ENCODE results near the gene NFKBIE. TPM values are rescaled to one million over a fixed set of nuclear protein-coding genes. Genes with fewer than 3 reads are reported as not detected.
A peak's percentile ranks its signal among the peaks of the same experiment; 100 is the strongest.

Gene NFKBIE
- total and polyA plus RNA-seq, 2 experiments from 2014 or later, result 14.6 to 25.9 TPM

GRCh38 chr6:44276667-44277640 is 11.6 kb upstream of the NFKBIE start:
- ATAC-seq, result no peak
- no peak overlapping the region for H3K27ac Mint-ChIP-seq
- H3K27me3 Mint-ChIP-seq (ENCODE audit: insufficient read depth, low read depth, poor library complexity), result peaks cover 30% of the 10 kb centered on the region

More at GRCh38 chr6:44276667-44277640, 11.6 kb upstream of the NFKBIE start:
- Histone ChIP-seq H3K36me3 (ENCODE audit: insufficient read depth) (no peaks in the 10 kb centered on the region), H3K9me2 (ENCODE audit: insufficient read depth) (no peaks in the 10 kb centered on the region), H3K4me2 (peak overlapping the region; percentile 71; the same call in 1 of the 2 replicates), H3K27ac (ENCODE audit: low read depth) (no peak overlapping the region), H3K27me3 (ENCODE audit: insufficient read depth) (peaks cover 35% of the 10 kb centered on the region), H3F3A (replicated peaks; ENCODE audit: low read depth) (0 out of 2 replicates have a peak, but pooled peaks cover 8% of the 10 kb centered on the region), H3K4me1 (ENCODE audit: insufficient read depth) (no peaks in the 10 kb centered on the region), H4K20me1 (replicated peaks; ENCODE audit: insufficient read depth) (no peaks in the 10 kb centered on the region), H2AFZ (no peak overlapping the region), H3K4me3 (peak overlapping the region; percentile 42; the same call in 1 of the 2 replicates), H3K79me2 (replicated peaks; ENCODE audit: insufficient read depth) (no peaks in the 10 kb centered on the region)
- peaks cover 9% of the 10 kb centered on the region for H3K4me1 Mint-ChIP-seq
- H3K36me3 Mint-ChIP-seq (ENCODE audit: low read depth), result peaks cover 6% of the 10 kb centered on the region; the same call in 2 of the 3 replicates
- H3K9me3 Mint-ChIP-seq, result no peaks in the 10 kb centered on the region
- TF ChIP-seq, protein P1, sequence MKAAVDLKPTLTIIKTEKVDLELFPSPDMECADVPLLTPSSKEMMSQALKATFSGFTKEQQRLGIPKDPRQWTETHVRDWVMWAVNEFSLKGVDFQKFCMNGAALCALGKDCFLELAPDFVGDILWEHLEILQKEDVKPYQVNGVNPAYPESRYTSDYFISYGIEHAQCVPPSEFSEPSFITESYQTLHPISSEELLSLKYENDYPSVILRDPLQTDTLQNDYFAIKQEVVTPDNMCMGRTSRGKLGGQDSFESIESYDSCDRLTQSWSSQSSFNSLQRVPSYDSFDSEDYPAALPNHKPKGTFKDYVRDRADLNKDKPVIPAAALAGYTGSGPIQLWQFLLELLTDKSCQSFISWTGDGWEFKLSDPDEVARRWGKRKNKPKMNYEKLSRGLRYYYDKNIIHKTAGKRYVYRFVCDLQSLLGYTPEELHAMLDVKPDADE (IDR thresholded peaks at IDR 0.05), result no peak
- TF ChIP-seq ZNF331 (CRISPR knock-in tag; IDR thresholded peaks at IDR 0.05; ENCODE audit: low read depth), result no peak
- no peak for TF ChIP-seq ZNF114 (CRISPR knock-in tag; IDR thresholded peaks at IDR 0.05)
- no peak for TF ChIP-seq JUNB (IDR thresholded peaks at IDR 0.05; ENCODE audit: unreplicated experiment)
- TF ChIP-seq, protein P2, sequence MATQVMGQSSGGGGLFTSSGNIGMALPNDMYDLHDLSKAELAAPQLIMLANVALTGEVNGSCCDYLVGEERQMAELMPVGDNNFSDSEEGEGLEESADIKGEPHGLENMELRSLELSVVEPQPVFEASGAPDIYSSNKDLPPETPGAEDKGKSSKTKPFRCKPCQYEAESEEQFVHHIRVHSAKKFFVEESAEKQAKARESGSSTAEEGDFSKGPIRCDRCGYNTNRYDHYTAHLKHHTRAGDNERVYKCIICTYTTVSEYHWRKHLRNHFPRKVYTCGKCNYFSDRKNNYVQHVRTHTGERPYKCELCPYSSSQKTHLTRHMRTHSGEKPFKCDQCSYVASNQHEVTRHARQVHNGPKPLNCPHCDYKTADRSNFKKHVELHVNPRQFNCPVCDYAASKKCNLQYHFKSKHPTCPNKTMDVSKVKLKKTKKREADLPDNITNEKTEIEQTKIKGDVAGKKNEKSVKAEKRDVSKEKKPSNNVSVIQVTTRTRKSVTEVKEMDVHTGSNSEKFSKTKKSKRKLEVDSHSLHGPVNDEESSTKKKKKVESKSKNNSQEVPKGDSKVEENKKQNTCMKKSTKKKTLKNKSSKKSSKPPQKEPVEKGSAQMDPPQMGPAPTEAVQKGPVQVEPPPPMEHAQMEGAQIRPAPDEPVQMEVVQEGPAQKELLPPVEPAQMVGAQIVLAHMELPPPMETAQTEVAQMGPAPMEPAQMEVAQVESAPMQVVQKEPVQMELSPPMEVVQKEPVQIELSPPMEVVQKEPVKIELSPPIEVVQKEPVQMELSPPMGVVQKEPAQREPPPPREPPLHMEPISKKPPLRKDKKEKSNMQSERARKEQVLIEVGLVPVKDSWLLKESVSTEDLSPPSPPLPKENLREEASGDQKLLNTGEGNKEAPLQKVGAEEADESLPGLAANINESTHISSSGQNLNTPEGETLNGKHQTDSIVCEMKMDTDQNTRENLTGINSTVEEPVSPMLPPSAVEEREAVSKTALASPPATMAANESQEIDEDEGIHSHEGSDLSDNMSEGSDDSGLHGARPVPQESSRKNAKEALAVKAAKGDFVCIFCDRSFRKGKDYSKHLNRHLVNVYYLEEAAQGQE (IDR thresholded peaks at IDR 0.05; ENCODE audit: unreplicated experiment), result no peak
- TF ChIP-seq POLR2AphosphoS5 (IDR thresholded peaks at IDR 0.05; ENCODE audit: low read depth), result no peak
- no peak for TF ChIP-seq EZH2 (IDR thresholded peaks at IDR 0.05; ENCODE audit: low read depth, unreplicated experiment)
- no peak for TF ChIP-seq ZNF462 (CRISPR knock-in tag; IDR thresholded peaks at IDR 0.05)
- no peak for TF ChIP-seq EZH2phosphoT487 (IDR thresholded peaks at IDR 0.05; ENCODE audit: unreplicated experiment)
- no peak for TF ChIP-seq CREB1 (CRISPR knock-in tag; IDR thresholded peaks at IDR 0.05; ENCODE audit: low read depth)
- no peak for TF ChIP-seq NANOG (IDR thresholded peaks at IDR 0.05; ENCODE audit: borderline replicate concordance)
- no peak for TF ChIP-seq STAT1 (IDR thresholded peaks at IDR 0.05; ENCODE audit: unreplicated experiment)
- TF ChIP-seq, protein P3, sequence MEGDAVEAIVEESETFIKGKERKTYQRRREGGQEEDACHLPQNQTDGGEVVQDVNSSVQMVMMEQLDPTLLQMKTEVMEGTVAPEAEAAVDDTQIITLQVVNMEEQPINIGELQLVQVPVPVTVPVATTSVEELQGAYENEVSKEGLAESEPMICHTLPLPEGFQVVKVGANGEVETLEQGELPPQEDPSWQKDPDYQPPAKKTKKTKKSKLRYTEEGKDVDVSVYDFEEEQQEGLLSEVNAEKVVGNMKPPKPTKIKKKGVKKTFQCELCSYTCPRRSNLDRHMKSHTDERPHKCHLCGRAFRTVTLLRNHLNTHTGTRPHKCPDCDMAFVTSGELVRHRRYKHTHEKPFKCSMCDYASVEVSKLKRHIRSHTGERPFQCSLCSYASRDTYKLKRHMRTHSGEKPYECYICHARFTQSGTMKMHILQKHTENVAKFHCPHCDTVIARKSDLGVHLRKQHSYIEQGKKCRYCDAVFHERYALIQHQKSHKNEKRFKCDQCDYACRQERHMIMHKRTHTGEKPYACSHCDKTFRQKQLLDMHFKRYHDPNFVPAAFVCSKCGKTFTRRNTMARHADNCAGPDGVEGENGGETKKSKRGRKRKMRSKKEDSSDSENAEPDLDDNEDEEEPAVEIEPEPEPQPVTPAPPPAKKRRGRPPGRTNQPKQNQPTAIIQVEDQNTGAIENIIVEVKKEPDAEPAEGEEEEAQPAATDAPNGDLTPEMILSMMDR (conservative IDR thresholded peaks at IDR 0.05; ENCODE audit: low read depth in 2 of 2), result no peak
- 0 out of 3 replicates have a peak overlapping the region, but pooled peaks have one; percentile 20 for H3K4me3 Mint-ChIP-seq
- no peak for DNase-seq (ENCODE audit: low spot score)

All from GM23338 (cell line).